Measurements from ENCODE around the gene TRIM54.
"Not testable (repeated sequence)": the region's sequence is repeated elsewhere in the genome, so short reads cannot be mapped to it uniquely, and the experiment has no call there.

Gene TRIM54

DNA sequence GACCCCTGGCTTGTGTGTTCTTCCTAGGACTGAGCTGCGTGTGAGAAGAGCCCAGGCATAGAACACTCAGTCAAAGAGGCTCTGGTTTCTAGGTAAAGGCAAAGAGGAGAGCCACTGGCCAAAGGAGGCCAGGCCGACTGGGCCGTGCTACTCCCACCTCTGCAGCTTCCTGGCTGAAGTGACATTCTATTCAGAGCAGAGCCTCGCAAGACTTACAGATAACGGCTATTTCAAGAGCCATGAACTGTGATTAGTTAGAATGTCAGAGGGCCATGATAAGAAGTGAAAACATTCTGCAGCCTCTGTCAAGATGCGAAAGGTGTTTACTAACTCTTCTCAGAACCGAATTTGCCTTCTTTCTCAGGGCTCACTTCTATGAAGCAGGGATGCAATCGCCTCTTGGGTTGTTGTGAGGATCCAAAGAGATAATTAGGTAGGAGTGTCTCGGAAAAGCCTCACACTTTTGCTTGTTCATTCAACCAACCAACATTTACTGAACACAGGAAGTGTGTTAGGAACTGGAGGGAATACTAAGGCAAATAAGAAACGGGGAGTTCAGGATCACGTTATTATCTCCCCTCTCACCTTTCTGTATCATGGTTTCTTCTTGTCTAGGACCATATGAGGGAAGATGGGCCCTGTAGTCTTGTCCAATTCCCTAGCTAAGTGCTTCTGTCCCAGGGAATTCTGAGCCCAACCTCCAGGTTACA, 10.4 kb upstream of the TRIM54 start:
- DNase-seq (ENCODE audit: low read depth): no peak
- TF ChIP-seq, protein P1, sequence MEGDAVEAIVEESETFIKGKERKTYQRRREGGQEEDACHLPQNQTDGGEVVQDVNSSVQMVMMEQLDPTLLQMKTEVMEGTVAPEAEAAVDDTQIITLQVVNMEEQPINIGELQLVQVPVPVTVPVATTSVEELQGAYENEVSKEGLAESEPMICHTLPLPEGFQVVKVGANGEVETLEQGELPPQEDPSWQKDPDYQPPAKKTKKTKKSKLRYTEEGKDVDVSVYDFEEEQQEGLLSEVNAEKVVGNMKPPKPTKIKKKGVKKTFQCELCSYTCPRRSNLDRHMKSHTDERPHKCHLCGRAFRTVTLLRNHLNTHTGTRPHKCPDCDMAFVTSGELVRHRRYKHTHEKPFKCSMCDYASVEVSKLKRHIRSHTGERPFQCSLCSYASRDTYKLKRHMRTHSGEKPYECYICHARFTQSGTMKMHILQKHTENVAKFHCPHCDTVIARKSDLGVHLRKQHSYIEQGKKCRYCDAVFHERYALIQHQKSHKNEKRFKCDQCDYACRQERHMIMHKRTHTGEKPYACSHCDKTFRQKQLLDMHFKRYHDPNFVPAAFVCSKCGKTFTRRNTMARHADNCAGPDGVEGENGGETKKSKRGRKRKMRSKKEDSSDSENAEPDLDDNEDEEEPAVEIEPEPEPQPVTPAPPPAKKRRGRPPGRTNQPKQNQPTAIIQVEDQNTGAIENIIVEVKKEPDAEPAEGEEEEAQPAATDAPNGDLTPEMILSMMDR (IDR thresholded peaks at IDR 0.05; ENCODE audit: insufficient read depth, low read depth, low read length, missing control alignments): no peak
- H3K4me3 ChIP-seq (ENCODE audit: low read length): no peak overlapping the region

DNA sequence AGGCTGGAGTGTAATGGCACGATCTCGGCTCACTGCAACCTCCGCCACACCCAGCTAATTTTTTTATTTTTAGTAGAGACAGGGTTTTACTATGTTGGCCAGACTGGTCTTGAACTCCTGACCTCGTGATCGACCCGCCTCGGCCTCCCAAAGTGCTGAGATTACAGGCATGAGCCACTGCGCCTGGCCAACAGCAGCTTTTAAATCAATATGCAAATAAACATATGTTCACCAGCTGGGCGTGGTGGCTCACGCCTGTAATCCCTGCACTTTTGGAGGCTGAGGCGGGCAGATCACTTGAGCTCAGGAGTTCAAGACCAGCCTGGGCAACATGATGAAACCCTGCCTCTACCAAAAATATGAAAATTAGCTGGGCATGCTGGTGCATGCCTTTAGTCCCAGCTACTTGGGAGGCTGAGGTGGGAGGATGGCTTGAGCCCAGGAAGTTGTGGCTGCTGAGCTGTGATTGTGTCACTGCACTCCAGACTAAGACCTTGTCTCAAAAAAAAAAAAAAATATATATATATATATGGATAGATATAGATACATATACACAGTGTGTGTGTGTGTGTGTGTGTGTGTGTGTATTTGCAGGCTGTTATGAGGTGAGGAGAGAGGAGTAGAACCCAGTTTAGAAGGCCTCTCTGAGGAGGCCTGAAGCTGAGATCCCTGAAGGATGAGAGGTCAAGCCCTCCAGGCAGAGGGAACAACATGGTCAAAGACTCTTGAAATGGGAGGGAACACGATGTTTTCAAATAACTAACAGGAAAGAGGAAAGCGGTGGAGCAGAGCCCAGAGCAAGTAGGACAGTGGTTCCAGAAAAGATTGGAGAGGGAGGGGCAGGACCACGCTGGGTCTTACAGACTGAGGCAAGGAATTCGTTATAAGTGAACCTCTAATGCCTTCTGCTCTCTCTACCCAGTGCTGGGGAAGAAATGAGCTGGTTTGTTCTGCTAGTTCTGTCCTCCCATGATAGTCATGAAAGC, 9.4 kb upstream of the TRIM54 start:
- not testable (repeated sequence) for H3K4me3 ChIP-seq (ENCODE audit: low read length); DNase-seq (ENCODE audit: low read depth)

DNA sequence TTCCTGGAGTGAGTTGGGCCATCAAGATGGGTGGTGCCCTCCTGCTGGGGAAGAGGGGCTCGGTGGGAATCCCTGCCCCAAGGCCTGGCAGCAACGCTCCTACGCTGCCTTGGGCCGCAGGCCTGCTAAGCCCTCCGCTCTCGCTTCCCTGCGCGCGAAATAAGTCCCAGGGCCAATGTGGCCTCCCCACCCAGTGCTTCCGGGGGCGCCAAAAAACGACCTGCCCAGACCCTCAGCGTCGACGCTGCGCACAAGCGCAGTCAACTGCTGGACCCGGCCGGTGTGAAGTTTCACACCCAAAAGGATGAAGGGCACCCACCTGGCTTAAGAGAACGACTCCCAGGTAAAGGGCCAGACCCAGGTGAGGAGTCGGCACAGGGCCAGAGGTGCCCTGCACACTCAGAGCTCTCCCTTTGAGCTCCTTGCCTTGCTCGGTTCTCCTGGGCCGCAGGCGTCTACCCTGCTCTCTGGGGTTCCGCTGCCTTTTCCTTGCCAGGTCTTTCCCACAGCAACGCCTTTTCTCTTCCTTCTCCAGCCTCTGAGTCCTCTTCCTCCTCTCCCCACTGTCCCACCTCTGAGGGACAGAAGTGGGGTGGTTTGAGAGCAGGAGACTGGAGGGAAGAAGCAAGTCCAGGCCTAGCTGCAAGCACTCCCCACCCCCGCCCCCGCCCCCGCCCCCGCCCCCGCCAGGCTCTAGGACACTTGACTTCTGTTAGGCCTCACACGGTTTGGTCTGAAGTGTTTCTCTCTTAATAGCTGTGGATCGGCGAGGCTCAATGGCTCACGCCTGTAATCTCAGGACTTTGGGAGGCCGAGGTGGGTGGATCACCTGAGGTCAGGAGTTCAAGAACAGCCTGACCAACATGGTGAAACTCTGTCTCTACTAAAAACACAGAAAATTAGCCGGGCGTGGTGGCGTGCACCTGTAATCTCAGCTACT, 6.7 kb upstream of the TRIM54 start, which contains the start of gene DNAJC5G:
Gene DNAJC5G, plus strand, starts transcription at position 223 of the 940 bp plus-strand sequence. CDS start 1,296 bp downstream, outside the sequence.
- no peak for DNase-seq (ENCODE audit: low read depth)
- TF ChIP-seq, protein P1 (IDR thresholded peaks at IDR 0.05; ENCODE audit: insufficient read depth, low read depth, low read length, missing control alignments): no peak
- no peak within 1 kb of the TSS for H3K4me3 ChIP-seq (ENCODE audit: low read length)

DNA sequence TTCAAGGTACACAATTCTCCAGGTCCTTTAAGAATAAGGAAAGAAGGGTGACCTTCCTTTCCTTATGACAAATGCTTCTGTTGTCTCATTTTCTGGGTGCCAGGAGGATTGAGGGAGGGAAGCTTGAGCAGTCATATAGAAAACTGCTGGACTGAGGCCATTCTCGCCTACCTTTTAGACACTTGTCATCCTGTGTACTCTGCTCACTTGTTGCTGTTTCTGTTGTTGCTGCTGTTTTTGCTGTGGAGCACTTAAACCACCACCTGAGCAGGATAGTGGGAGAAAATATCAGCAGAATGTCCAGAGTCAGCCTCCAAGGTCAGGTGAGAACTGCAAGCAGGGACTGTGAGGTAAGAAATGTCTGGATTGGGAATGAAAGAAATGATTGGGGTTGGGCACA, 4.2 kb upstream of the TRIM54 start:
- DNase-seq (ENCODE audit: low read depth): no peak
- H3K4me3 ChIP-seq (ENCODE audit: low read length): no peak overlapping the region
- TF ChIP-seq, protein P1 (IDR thresholded peaks at IDR 0.05; ENCODE audit: insufficient read depth, low read depth, low read length, missing control alignments): no peak

DNA sequence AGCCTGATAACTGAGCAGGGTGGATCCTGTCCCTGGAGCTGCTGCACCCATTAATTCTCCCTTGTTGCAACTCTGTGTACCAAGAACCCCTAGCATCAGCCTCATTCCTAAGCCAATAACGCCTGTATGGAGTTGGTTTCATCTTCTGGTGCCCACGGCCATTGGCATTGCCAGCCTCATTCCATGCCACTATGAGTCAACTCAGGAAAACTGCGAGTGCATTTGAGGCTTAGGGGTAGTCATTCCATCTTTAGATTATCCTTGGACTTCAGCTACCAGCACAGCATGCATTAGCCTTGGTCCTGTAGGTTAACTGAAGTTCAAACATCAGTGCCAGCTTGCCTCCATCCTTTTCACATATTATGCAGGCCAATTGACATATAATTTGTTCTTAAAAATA, 1.4 kb upstream of the TRIM54 start:
- TF ChIP-seq, protein P1 (IDR thresholded peaks at IDR 0.05; ENCODE audit: insufficient read depth, low read depth, low read length, missing control alignments): no peak
- no peak for DNase-seq (ENCODE audit: low read depth)
- H3K4me3 ChIP-seq (ENCODE audit: low read length): no peak overlapping the region

DNA sequence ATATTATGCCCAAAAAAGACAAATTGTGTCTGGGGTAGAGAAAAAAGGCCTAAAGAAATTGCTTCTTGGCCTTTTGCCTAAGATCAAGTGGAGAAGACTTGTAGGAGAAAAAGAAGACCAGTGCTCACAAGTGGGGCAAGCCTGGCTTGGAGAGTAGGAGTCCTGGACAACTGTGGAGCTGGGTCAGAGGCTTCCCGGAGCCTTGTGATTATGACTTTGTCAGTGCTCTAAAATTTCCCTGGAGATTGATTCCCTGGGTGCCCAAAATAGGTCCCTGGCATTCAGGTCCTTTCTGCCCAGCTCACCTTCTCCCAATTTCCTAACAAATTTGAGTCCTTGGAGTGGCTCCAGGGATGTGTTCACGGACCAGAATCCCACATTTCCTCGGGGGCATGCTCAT, 787 bp upstream of the TRIM54 start:
- no peak overlapping the region for H3K4me3 ChIP-seq (ENCODE audit: low read length)
- TF ChIP-seq, protein P1 (IDR thresholded peaks at IDR 0.05; ENCODE audit: insufficient read depth, low read depth, low read length, missing control alignments): no peak
- no peak for DNase-seq (ENCODE audit: low read depth)

Data from epithelial cell of esophagus (primary cell).